ENCODE data around the gene INSYN2B.

GRCh38 chr5:169860585-169860984, 119.7 kb downstream of the INSYN2B start:
- TF ChIP-seq CTCF (conservative IDR thresholded peaks at IDR 0.05; ENCODE audit: low read depth, low read length) (no peak), EZH2 (IDR thresholded peaks at IDR 0.05; ENCODE audit: borderline replicate concordance, low read depth, low read length, poor library complexity, severe bottlenecking) (no peak)

All from A673 (cell line).